HepG2 (cell line): ENCODE results near the gene CENPP. TPM values are rescaled to one million over a fixed set of nuclear protein-coding genes. Genes with fewer than 3 reads are reported as not detected.
A peak's percentile ranks its signal among the peaks of the same experiment; 100 is the strongest.

ENCODE experiments used
- BHLHE40 ChIP-seq: IDR thresholded peaks from 2 replicates; pipeline ENCODE4 v1.6.1; 2011; ENCODE audit warnings: low read length, improper control_type of control experiment
- CREM ChIP-seq, 2 experiments: sonication (generic) in 1 of 2; formaldehyde crosslinking in 1 of 2; IDR thresholded peaks; 2 replicates each; pipeline versions ENCODE4 v1.4.0 to v1.6.1; 2016 to 2020; ENCODE audit warnings: antibody characterized with exemption in 1 of 2, mild to moderate bottlenecking in 1 of 2, missing genetic modification reagents in 1 of 2
- ELF4 ChIP-seq: sonication (generic); formaldehyde crosslinking; IDR thresholded peaks from 2 replicates; pipeline ENCODE4 v1.5.0; 2020; ENCODE audit warnings: missing genetic modification reagents, mild to moderate bottlenecking, moderate library complexity, borderline replicate concordance
- GRHL1 ChIP-seq: sonication (generic); formaldehyde crosslinking; conservative IDR thresholded peaks from 2 replicates; pipeline ENCODE4 v1.8.0; 2022; ENCODE audit warnings: missing genetic modification reagents
- HOXD1 ChIP-seq: sonication (generic); formaldehyde crosslinking; IDR thresholded peaks from 2 replicates; pipeline ENCODE4 v1.5.0; 2020; ENCODE audit warnings: missing genetic modification reagents
- IRF2 ChIP-seq: IDR thresholded peaks from 2 replicates; pipeline ENCODE4 v1.6.1; 2018; ENCODE audit warnings: missing genetic modification reagents, missing compliant biosample characterization
- MAFF ChIP-seq: IDR thresholded peaks from 2 replicates; pipeline ENCODE4 v1.6.1; 2011; ENCODE audit warnings: low read depth, low read length, improper control_type of control experiment
- MAFG ChIP-seq: sonication (generic); formaldehyde crosslinking; IDR thresholded peaks from 2 replicates; pipeline ENCODE4 v1.5.1; 2020; ENCODE audit warnings: mild to moderate bottlenecking, missing genetic modification reagents
- MXI1 ChIP-seq: IDR thresholded peaks from 3 replicates; pipeline ENCODE4 v1.6.1; 2012; ENCODE audit warnings: low read depth, low read length, inconsistent platforms, borderline replicate concordance
- MYNN ChIP-seq: sonication (generic); formaldehyde crosslinking; IDR thresholded peaks from 2 replicates; pipeline ENCODE4 v1.4.0; 2020; ENCODE audit warnings: mild to moderate bottlenecking, low read depth, missing genetic modification reagents
- NCOR1 ChIP-seq: fragments of 200-600 bp; sonication (generic); IDR thresholded peaks from 2 replicates; pipeline ENCODE4 v1.7.0; 2017; ENCODE audit warnings: antibody characterized with exemption, low read length, borderline replicate concordance
- RBM39 ChIP-seq: fragments of 200-400 bp; formaldehyde crosslinking; IDR thresholded peaks from one replicate; pipeline ENCODE4 v1.6.1; 2018; ENCODE audit warnings: antibody characterized with exemption, mild to moderate bottlenecking, low read depth, low read length; ENCODE audit not compliant: poor library complexity, severe bottlenecking
- RELA ChIP-seq: sonication (generic); formaldehyde crosslinking; IDR thresholded peaks from 2 replicates; pipeline ENCODE4 v1.4.0; 2020; ENCODE audit warnings: missing genetic modification reagents
- SMYD3 ChIP-seq: sonication (generic); formaldehyde crosslinking; IDR thresholded peaks from 2 replicates; pipeline ENCODE4 v1.8.1; 2023; ENCODE audit warnings: mild to moderate bottlenecking, missing genetic modification reagents
- ZBED4 ChIP-seq: sonication (generic); formaldehyde crosslinking; IDR thresholded peaks from 2 replicates; pipeline ENCODE4 v1.4.0; 2020; ENCODE audit warnings: missing genetic modification reagents, borderline replicate concordance
- ZFX ChIP-seq: sonication (generic); formaldehyde crosslinking; IDR thresholded peaks from 2 replicates; pipeline ENCODE4 v1.4.0; 2020; ENCODE audit warnings: mild to moderate bottlenecking, low read depth, missing genetic modification reagents, moderate library complexity
- ZNF605 ChIP-seq: sonication (generic); formaldehyde crosslinking; IDR thresholded peaks from 2 replicates; pipeline ENCODE4 v1.8.0; 2022; ENCODE audit warnings: mild to moderate bottlenecking, missing genetic modification reagents
- ZNF652 ChIP-seq: IDR thresholded peaks from 2 replicates; pipeline ENCODE4 v1.6.1; 2016; ENCODE audit warnings: low read depth, borderline replicate concordance
- ZNF75D ChIP-seq: sonication (generic); formaldehyde crosslinking; IDR thresholded peaks from 2 replicates; pipeline ENCODE4 v1.8.1; 2023; ENCODE audit warnings: missing genetic modification reagents, mild to moderate bottlenecking, borderline replicate concordance
- ZSCAN29 ChIP-seq: sonication (generic); formaldehyde crosslinking; conservative IDR thresholded peaks from 2 replicates; pipeline ENCODE4 v1.4.0; 2020; ENCODE audit warnings: mild to moderate bottlenecking, missing genetic modification reagents
- polyA plus RNA-seq, 8 experiments: library from polyadenylated mRNA; depleted of rRNA in 3 of 8; stranded (reverse) in 7 of 8; unstranded in 1 of 8; fragments of >200 nt; fragmentation: Illumina TruSeq in 4 of 8; extraction: Trizol in 4 of 8; gene quantifications; 2 replicates each; pipeline versions ENCODE4 v1.2.1 to v1.2.3, GENCODE V29; 2011 to 2016; ENCODE audit warnings: low read depth in 4 of 8, missing spikeins in 1 of 8, mixed read lengths in 1 of 8; ENCODE audit not compliant: insufficient read depth in 1 of 8
- total RNA-seq, 5 experiments: library from RNA; depleted of rRNA; stranded (reverse); fragments of >200 nt; fragmentation: Illumina TruSeq; extraction: Trizol; gene quantifications; 2 replicates each; pipeline ENCODE4 v1.2.3, GENCODE V29; 2016; ENCODE audit warnings: low read depth in 1 of 5
- TF ChIP-seq, protein P1 (sequence below): sonication (generic); formaldehyde crosslinking; IDR thresholded peaks from 2 replicates; pipeline ENCODE4 v1.5.1; 2020; ENCODE audit warnings: missing genetic modification reagents, mild to moderate bottlenecking, borderline replicate concordance

Gene CENPP
- total and polyA plus RNA-seq, 2 of the 13 experiments (the other 11 are each of a cell fraction or from before 2014, with no cell fraction given), result 2.0 to 11.4 TPM

- TF ChIP-seq ZFX (CRISPR knock-in tag), result peak; percentile 27; the same call in 1 of the 2 replicates
- no peak for TF ChIP-seq ELF4 (CRISPR knock-in tag)
- TF ChIP-seq BHLHE40, result no peak
- TF ChIP-seq, protein P1, sequence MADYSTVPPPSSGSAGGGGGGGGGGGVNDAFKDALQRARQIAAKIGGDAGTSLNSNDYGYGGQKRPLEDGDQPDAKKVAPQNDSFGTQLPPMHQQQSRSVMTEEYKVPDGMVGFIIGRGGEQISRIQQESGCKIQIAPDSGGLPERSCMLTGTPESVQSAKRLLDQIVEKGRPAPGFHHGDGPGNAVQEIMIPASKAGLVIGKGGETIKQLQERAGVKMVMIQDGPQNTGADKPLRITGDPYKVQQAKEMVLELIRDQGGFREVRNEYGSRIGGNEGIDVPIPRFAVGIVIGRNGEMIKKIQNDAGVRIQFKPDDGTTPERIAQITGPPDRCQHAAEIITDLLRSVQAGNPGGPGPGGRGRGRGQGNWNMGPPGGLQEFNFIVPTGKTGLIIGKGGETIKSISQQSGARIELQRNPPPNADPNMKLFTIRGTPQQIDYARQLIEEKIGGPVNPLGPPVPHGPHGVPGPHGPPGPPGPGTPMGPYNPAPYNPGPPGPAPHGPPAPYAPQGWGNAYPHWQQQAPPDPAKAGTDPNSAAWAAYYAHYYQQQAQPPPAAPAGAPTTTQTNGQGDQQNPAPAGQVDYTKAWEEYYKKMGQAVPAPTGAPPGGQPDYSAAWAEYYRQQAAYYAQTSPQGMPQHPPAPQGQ, result no peak; the same call in 1 of the 2 replicates
- TF ChIP-seq MYNN (CRISPR knock-in tag), result no peak
- no peak for TF ChIP-seq MXI1
- no peak for TF ChIP-seq RELA (CRISPR knock-in tag)
- no peak for TF ChIP-seq ZNF605 (CRISPR knock-in tag)
- peak; percentile 24; the same call in 1 of the 2 replicates for TF ChIP-seq NCOR1
- 0 out of 2 replicates have a peak, but pooled peaks have one; percentile 56 for TF ChIP-seq SMYD3 (CRISPR knock-in tag)
- no peak for TF ChIP-seq ZNF652 (CRISPR knock-in tag)
- no peak for TF ChIP-seq ZNF75D (CRISPR knock-in tag)
- TF ChIP-seq HOXD1 (CRISPR knock-in tag), result no peak
- peak; percentile 82 for TF ChIP-seq CREM (IDR thresholded peaks at IDR 0.05)
- no peak for TF ChIP-seq CREM (CRISPR knock-in tag; IDR thresholded peaks at IDR 0.05)
- TF ChIP-seq MAFG, result no peak
- no peak for TF ChIP-seq ZSCAN29 (CRISPR knock-in tag)
- 0 out of 2 replicates have a peak, but pooled peaks have one; percentile 3 for TF ChIP-seq MAFF
- TF ChIP-seq ZBED4 (CRISPR knock-in tag), result peak; percentile 58; the same call in 1 of the 2 replicates
- no peak for TF ChIP-seq RBM39
- no peak for TF ChIP-seq GRHL1 (CRISPR knock-in tag)
- TF ChIP-seq IRF2 (CRISPR knock-in tag), result no peak
Observed at GRCh38 chr9:92616655-92617111, 290.9 kb downstream of the CENPP start (continued).
